HL-60 (cell line): Measurements from ENCODE around the gene CPED1.
"Not testable (repeated sequence)": the region's sequence is repeated elsewhere in the genome, so short reads cannot be mapped to it uniquely, and the experiment has no call there.

Source experiments
- DNase-seq, 2 experiments: peaks; one replicate each; pipeline ENCODE4 v3.0.0-alpha.2; 2010 to 2020; ENCODE audit warnings: low read depth in 1 of 2, low spot score in 1 of 2
- H3K27ac ChIP-seq: fragments of 250-450 bp; sonication (Bioruptor Pico); replicated peaks from 2 replicates; pipeline ENCODE4 v1.5.1; 2020; ENCODE audit warnings: mild to moderate bottlenecking, moderate library complexity
- H3K27me3 ChIP-seq: fragments of 250-450 bp; sonication (Bioruptor Pico); 2 replicates; pipeline ENCODE4 v1.5.1; 2021; ENCODE audit warnings: mild to moderate bottlenecking, moderate library complexity; ENCODE audit not compliant: insufficient read depth, poor library complexity, severe bottlenecking
- H3K4me3 ChIP-seq: replicated peaks from 2 replicates; pipeline ENCODE4 v1.5.1; 2011; ENCODE audit warnings: mild to moderate bottlenecking, control low read depth, low read length; ENCODE audit not compliant: insufficient read depth
- GABPA ChIP-seq: IDR thresholded peaks from 2 replicates; pipeline ENCODE4 v1.6.1; 2012; ENCODE audit warnings: low read depth
- POLR2AphosphoS5 ChIP-seq: IDR thresholded peaks from 2 replicates; pipeline ENCODE4 v1.6.1; 2012; ENCODE audit warnings: low read depth
- SPI1 ChIP-seq: IDR thresholded peaks from 2 replicates; pipeline ENCODE4 v1.6.1; 2012; ENCODE audit warnings: low read depth, mild to moderate bottlenecking, borderline replicate concordance
- TF ChIP-seq, protein P1 (sequence below): IDR thresholded peaks from 2 replicates; pipeline ENCODE4 v1.6.1; 2012; ENCODE audit warnings: low read depth; ENCODE audit not compliant: insufficient replicate concordance
- TF ChIP-seq, protein P2 (sequence below): IDR thresholded peaks from one replicate; pipeline ENCODE4 v1.5.1; 2011; ENCODE audit warnings: low read length, control low read depth, inconsistent platforms; ENCODE audit not compliant: insufficient read depth

The CPED1 gene

DNA sequence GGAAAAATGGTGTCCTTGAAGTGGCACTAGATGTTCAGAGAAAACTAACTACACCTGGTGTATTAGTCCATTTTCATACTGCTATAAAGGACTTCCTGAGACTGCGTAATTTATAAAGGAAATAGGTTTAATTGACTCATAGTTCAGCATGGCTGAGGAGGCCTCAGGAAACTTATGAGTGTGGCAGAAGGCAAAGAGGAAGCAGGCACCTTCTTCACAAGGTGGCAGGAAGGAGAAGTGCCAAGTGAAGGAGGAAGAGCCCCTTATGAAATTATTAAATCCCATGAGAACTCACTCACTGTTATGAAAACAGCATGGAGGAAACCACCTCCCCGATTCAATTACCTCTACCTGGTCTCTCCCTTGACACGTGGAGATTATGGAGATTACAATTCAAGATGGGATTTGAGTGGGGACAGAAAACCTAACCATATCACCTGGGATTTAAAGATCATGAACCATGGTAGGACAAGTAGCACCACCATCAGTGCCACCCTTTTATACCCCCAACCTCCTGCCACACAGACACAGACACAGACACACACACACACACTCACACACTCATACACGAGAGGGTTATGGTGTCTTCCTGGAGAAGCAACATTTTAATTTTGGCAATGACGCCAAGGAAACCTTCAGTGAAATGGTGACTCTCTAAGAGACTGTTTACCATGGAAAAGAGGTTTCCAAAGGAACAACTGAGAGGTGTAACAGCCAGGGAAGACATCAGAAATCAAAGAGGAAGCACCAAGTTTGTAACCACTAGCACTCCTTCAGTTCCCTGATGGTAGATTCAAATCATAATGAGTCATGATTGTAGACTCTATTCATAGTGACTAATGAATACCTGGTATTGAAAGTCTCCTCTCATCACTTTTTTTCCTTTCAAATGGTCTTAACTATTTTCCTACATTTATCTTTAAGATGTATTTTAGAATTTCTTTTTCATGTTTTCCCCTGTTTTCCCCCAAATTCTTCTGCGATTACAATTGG is 298.5 kb downstream of the CPED1 start:
- peak; percentile 50 to 72 for DNase-seq
- H3K4me3 ChIP-seq, result no peak overlapping the region
- no peaks in the 10 kb centered on the region for H3K27me3 ChIP-seq
- TF ChIP-seq, protein P1, sequence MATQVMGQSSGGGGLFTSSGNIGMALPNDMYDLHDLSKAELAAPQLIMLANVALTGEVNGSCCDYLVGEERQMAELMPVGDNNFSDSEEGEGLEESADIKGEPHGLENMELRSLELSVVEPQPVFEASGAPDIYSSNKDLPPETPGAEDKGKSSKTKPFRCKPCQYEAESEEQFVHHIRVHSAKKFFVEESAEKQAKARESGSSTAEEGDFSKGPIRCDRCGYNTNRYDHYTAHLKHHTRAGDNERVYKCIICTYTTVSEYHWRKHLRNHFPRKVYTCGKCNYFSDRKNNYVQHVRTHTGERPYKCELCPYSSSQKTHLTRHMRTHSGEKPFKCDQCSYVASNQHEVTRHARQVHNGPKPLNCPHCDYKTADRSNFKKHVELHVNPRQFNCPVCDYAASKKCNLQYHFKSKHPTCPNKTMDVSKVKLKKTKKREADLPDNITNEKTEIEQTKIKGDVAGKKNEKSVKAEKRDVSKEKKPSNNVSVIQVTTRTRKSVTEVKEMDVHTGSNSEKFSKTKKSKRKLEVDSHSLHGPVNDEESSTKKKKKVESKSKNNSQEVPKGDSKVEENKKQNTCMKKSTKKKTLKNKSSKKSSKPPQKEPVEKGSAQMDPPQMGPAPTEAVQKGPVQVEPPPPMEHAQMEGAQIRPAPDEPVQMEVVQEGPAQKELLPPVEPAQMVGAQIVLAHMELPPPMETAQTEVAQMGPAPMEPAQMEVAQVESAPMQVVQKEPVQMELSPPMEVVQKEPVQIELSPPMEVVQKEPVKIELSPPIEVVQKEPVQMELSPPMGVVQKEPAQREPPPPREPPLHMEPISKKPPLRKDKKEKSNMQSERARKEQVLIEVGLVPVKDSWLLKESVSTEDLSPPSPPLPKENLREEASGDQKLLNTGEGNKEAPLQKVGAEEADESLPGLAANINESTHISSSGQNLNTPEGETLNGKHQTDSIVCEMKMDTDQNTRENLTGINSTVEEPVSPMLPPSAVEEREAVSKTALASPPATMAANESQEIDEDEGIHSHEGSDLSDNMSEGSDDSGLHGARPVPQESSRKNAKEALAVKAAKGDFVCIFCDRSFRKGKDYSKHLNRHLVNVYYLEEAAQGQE, result no peak
- TF ChIP-seq GABPA, result peak; percentile 27; the same call in 1 of the 2 replicates
- peak; percentile 91 for TF ChIP-seq SPI1
- TF ChIP-seq, protein P2, sequence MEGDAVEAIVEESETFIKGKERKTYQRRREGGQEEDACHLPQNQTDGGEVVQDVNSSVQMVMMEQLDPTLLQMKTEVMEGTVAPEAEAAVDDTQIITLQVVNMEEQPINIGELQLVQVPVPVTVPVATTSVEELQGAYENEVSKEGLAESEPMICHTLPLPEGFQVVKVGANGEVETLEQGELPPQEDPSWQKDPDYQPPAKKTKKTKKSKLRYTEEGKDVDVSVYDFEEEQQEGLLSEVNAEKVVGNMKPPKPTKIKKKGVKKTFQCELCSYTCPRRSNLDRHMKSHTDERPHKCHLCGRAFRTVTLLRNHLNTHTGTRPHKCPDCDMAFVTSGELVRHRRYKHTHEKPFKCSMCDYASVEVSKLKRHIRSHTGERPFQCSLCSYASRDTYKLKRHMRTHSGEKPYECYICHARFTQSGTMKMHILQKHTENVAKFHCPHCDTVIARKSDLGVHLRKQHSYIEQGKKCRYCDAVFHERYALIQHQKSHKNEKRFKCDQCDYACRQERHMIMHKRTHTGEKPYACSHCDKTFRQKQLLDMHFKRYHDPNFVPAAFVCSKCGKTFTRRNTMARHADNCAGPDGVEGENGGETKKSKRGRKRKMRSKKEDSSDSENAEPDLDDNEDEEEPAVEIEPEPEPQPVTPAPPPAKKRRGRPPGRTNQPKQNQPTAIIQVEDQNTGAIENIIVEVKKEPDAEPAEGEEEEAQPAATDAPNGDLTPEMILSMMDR, result no peak
- peak; percentile 48 for TF ChIP-seq POLR2AphosphoS5
- no peak overlapping the region for H3K27ac ChIP-seq

DNA sequence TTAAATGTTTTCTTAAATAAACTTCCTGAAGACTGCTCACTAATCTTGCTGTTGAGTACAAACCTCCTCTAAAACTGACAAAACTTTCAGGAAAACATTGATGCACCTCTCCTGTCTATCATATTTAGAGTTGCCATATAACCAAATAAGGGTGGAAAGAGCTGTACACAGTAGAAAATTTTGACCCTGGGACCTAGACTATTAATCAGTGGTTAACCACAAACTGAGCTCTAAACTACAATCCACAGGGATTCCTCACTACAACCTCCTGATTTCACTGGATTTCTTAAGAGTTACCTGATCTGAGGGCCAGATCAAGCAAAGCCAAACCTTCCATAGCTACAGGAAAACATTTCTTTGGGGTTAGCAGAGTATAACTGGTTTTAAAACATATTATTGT is 300.4 kb downstream of the CPED1 start:
- Histone ChIP-seq H3K27me3 (no peaks in the 10 kb centered on the region), H3K4me3 (no peak overlapping the region), H3K27ac (no peak overlapping the region)
- TF ChIP-seq SPI1 (no peak), GABPA (no peak), POLR2AphosphoS5 (no peak)
- TF ChIP-seq, protein P1, result no peak
- TF ChIP-seq, protein P2, result no peak
- no peak for DNase-seq

DNA sequence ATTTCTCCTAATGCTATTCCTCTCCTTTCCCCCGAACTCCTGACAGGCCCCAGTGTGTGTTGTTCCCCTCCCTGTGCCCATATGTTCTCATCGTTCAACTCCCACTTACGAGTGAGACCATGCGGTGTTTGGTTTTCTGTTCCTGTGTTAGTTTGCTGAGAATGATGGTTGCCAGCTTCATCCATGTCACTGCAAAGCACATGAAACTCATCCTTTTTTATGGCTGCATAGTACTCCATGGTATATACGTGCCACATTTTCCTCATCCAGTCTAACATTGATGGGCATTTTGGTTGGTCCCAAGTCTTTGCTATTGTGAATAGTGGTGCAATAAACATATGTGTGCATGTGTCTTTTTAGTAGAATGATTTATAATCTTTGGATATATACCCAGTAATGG is 301.4 kb downstream of the CPED1 start:
- DNase-seq, H3K27ac ChIP-seq, H3K4me3 ChIP-seq, H3K27me3 ChIP-seq: not testable (repeated sequence)

DNA sequence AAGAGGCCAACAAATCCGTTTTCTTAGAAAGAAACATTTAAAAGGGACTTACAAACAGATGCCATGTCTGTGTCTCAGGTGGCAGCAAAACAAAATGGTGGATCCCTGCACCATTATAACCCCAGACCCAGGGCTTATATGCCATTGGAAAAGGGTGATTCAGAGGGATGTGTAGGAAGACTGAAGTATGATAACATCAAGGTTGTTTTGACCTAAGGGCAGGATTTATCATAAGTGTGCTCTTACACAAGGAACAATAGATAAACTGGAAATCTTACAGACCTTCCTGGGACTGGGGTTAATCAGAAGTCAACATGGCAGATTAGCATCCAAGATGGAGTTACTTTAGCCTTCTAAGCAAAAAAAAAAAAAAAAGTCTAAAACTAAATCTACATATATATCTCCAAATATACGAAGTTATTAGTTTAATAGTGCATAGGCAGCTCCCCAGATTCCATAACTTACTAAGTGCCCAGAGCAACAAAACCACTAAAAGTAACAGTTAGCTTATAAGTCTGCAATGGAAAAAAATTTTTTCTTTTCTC is 306.0 kb downstream of the CPED1 start:
- DNase-seq, result no peak
- Histone ChIP-seq H3K27ac (no peak overlapping the region), H3K27me3 (no peaks in the 10 kb centered on the region), H3K4me3 (no peak overlapping the region)
- TF ChIP-seq, protein P2, result no peak
- TF ChIP-seq GABPA, result no peak
- no peak for TF ChIP-seq POLR2AphosphoS5
- TF ChIP-seq SPI1, result no peak
- TF ChIP-seq, protein P1, result no peak
